PC-9 (cell line): ENCODE data around the gene SVOPL. TPM values are rescaled to one million over a fixed set of nuclear protein-coding genes. Genes with fewer than 3 reads are reported as not detected.

Experiments used
- BruUV-seq: library from RNA; stranded (reverse); fragments of 400-500 nt; replicated peaks from 2 replicates; lab custom pipeline; 2021; lab: Mats Ljungman, UMichigan
- CTCF ChIA-PET: fragments of 300-600 bp; sonication (Branson Sonifier 250); formaldehyde crosslinking; loops from one replicate; lab custom pipeline; 2022; ENCODE audit warnings: antibody characterized with exemption; lab: Charles Lee
- POLR2A ChIA-PET: fragments of 300-600 bp; sonication (Branson Sonifier 250); formaldehyde crosslinking; loops from one replicate; lab custom pipeline; 2022; ENCODE audit warnings: antibody characterized with exemption; ENCODE audit not compliant: unreplicated experiment; lab: Charles Lee
- DNase-seq, 2 experiments: peaks; one replicate each; pipeline versions ENCODE4 v3.0.0 to v3.0.0-alpha.2; 2015 to 2022; ENCODE audit warnings: mixed read lengths in 1 of 2
- H2AFZ ChIP-seq: fragments of 200-600 bp; sonication (generic); 2 replicates; pipeline ENCODE4 v1.8.1; 2017; ENCODE audit warnings: antibody characterized with exemption
- H3F3A ChIP-seq: fragments of 200-600 bp; sonication (generic); 2 replicates; pipeline ENCODE4 v1.8.1; 2017; ENCODE audit warnings: antibody characterized with exemption, mild to moderate bottlenecking, low read depth; ENCODE audit not compliant: insufficient read depth
- H3K27ac ChIP-seq: fragments of 200-600 bp; sonication (generic); 2 replicates; pipeline ENCODE4 v1.6.1; 2016; ENCODE audit warnings: mixed run types
- H3K27me3 ChIP-seq: fragments of 200-600 bp; sonication (generic); 2 replicates; pipeline ENCODE4 v1.6.1; 2016; ENCODE audit warnings: low read depth, mixed run types; ENCODE audit not compliant: insufficient read depth
- H3K36me3 ChIP-seq: fragments of 200-600 bp; sonication (generic); 2 replicates; pipeline ENCODE4 v1.6.1; 2016; ENCODE audit warnings: low read depth, mixed run types
- H3K4me1 ChIP-seq: fragments of 200-600 bp; sonication (generic); replicated peaks from 2 replicates; pipeline ENCODE4 v1.6.1; 2016; ENCODE audit warnings: mixed run types; ENCODE audit not compliant: insufficient read depth
- H3K4me2 ChIP-seq: fragments of 200-600 bp; sonication (generic); 2 replicates; pipeline ENCODE4 v1.6.1; 2017; ENCODE audit warnings: mixed run types
- H3K4me3 ChIP-seq: fragments of 200-600 bp; sonication (generic); 2 replicates; pipeline ENCODE4 v1.6.1; 2016; ENCODE audit warnings: mixed run types
- H3K79me2 ChIP-seq: fragments of 200-600 bp; sonication (generic); 2 replicates; pipeline ENCODE4 v1.6.1; 2017; ENCODE audit warnings: low read depth, mixed run types
- H3K9me2 ChIP-seq: fragments of 200-600 bp; sonication (generic); 2 replicates; pipeline ENCODE4 v1.8.1; 2017; ENCODE audit warnings: mild to moderate bottlenecking; ENCODE audit not compliant: insufficient read depth
- H3K9me3 ChIP-seq: fragments of 200-600 bp; sonication (generic); 2 replicates; pipeline ENCODE4 v1.8.1; 2016; ENCODE audit warnings: low read depth; ENCODE audit not compliant: insufficient read depth
- H4K20me1 ChIP-seq: fragments of 200-600 bp; sonication (generic); 2 replicates; pipeline ENCODE4 v1.8.1; 2017; ENCODE audit not compliant: insufficient read depth
- EZH2 ChIP-seq: fragments of 200-600 bp; sonication (generic); IDR thresholded peaks from 2 replicates; pipeline ENCODE4 v1.8.0; 2017; ENCODE audit warnings: antibody characterized with exemption, low read depth
- intact Hi-C: fragments of 100-400 bp; cut with micrococcal nuclease; formaldehyde crosslinking; loops from one replicate; pipeline ENCODE4 v1.10.0; 2022; ENCODE audit not compliant: unreplicated experiment
- total RNA-seq: library from RNA; stranded (reverse); gene quantifications from 2 replicates; pipeline ENCODE4 v1.2.3, GENCODE V29; 2021
- TF ChIP-seq, protein P1 (sequence below): fragments of 200-600 bp; sonication (generic); conservative IDR thresholded peaks from 2 replicates; pipeline ENCODE4 v1.6.1; 2017; ENCODE audit warnings: mixed run types, antibody characterized with exemption, mild to moderate bottlenecking, moderate library complexity

Gene SVOPL
- total RNA-seq, 1 experiment from 2014 or later = 0.70 TPM

DNA sequence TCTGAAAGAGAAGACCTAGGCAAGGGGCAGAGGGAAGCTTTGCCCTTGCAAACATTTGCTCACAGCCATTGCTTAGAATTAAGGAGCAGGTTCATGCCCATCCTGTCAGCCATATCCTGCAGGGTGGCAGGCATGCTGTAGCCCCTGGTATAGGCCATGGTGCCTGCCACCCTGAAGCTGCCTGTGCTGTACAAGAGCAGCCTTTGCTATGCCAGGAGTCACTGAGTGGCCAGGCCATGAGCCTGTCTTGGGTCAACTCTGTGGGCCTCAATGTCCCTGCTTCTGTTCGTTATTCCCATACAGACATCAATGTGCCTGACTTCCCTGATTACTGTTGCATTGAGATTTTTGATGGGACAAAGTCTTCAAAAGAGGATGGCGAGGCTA, 368 bp upstream of the SVOPL start:
- TF ChIP-seq, protein P1, sequence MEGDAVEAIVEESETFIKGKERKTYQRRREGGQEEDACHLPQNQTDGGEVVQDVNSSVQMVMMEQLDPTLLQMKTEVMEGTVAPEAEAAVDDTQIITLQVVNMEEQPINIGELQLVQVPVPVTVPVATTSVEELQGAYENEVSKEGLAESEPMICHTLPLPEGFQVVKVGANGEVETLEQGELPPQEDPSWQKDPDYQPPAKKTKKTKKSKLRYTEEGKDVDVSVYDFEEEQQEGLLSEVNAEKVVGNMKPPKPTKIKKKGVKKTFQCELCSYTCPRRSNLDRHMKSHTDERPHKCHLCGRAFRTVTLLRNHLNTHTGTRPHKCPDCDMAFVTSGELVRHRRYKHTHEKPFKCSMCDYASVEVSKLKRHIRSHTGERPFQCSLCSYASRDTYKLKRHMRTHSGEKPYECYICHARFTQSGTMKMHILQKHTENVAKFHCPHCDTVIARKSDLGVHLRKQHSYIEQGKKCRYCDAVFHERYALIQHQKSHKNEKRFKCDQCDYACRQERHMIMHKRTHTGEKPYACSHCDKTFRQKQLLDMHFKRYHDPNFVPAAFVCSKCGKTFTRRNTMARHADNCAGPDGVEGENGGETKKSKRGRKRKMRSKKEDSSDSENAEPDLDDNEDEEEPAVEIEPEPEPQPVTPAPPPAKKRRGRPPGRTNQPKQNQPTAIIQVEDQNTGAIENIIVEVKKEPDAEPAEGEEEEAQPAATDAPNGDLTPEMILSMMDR = no peak
- TF ChIP-seq EZH2 = no peak
- H2AFZ ChIP-seq = no peak overlapping the region
- intact Hi-C loops = no loop called here
- no peaks in the 10 kb centered on the region for H3K79me2 ChIP-seq
- no peak overlapping the region for H3K4me2 ChIP-seq
- no peaks in the 10 kb centered on the region for H3K9me2 ChIP-seq
- DNase-seq = no peak
- H3F3A ChIP-seq = no peaks in the 10 kb centered on the region
- BruUV-seq = no TSS peak
- ChIA-PET POLR2A (no interaction called here), CTCF (no interaction called here)
- no peaks in the 10 kb centered on the region for H4K20me1 ChIP-seq
- no peaks in the 10 kb centered on the region for H3K36me3 ChIP-seq
- H3K27ac ChIP-seq = no peak overlapping the region
- no peaks in the 10 kb centered on the region for H3K27me3 ChIP-seq
- no peak overlapping the region for H3K4me3 ChIP-seq
- H3K4me1 ChIP-seq = no peaks in the 10 kb centered on the region
- H3K9me3 ChIP-seq = no peaks in the 10 kb centered on the region

DNA sequence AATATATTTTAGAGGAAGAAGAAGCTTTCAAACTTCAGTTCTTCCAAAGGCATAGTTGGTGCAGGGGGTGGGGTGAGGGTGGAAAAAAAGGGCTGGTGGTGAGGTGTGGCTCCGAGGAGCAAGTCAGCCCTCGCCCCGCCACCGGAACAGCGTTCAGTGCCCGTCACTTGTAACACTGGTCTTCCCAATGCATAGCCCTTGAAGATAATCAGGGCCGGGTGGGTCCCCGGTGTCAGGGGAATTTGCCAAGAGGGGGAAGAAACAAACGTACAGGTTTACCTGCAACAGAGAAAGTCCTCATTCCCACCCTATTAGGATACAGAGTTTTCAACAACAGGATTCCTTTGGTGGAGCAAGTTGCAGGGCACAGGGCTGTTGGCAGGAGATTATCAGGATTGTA, 1.5 kb downstream of the SVOPL start:
- Histone ChIP-seq H2AFZ (no peak overlapping the region), H3K79me2 (no peaks in the 10 kb centered on the region), H3K9me2 (no peaks in the 10 kb centered on the region), H3K4me3 (no peak overlapping the region), H3F3A (no peaks in the 10 kb centered on the region), H3K27me3 (no peaks in the 10 kb centered on the region), H3K36me3 (no peaks in the 10 kb centered on the region), H3K27ac (no peak overlapping the region), H3K9me3 (no peaks in the 10 kb centered on the region), H3K4me1 (no peaks in the 10 kb centered on the region), H4K20me1 (no peaks in the 10 kb centered on the region), H3K4me2 (no peak overlapping the region)
- ChIA-PET CTCF (interaction anchor here (0.6 kb wide), 1 partner anchor 847 kb away, joined by 4 read pairs; no protein-coding TSS in a partner anchor), POLR2A (no interaction called here)
- TF ChIP-seq, protein P1 = no peak
- TF ChIP-seq EZH2 = no peak
- intact Hi-C loops = no loop called here
- BruUV-seq = no TSS peak
- DNase-seq = no peak

DNA sequence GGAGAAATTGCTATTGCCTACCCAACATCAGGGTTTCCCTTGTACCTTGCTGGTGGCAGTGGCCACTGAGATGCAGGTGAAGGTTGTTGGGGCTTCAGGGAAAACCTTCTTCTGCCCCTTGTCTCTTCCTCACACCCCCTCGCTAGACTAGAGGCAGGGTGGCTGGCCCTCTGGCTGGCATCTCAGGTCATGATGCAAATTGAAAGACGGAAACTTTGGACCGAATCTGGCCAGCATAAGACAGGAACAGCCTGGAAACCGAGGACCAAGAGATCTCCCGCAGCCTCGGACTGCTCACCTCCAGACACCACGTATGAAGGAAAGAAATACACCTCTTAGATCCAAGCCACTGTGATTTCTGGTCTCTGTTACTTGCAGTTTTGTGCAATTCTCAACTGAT, 2.9 kb downstream of the SVOPL start:
- Histone ChIP-seq H3F3A (no peaks in the 10 kb centered on the region), H3K9me3 (no peaks in the 10 kb centered on the region), H3K9me2 (no peaks in the 10 kb centered on the region; the same call in 1 of the 2 replicates), H3K79me2 (no peaks in the 10 kb centered on the region), H3K36me3 (no peaks in the 10 kb centered on the region), H3K4me2 (no peak overlapping the region), H3K4me3 (no peak overlapping the region), H3K27me3 (no peaks in the 10 kb centered on the region), H2AFZ (no peak overlapping the region), H3K4me1 (no peaks in the 10 kb centered on the region), H3K27ac (no peak overlapping the region), H4K20me1 (no peaks in the 10 kb centered on the region)
- ChIA-PET POLR2A (no interaction called here), CTCF (no interaction called here)
- TF ChIP-seq, protein P1 = no peak
- TF ChIP-seq EZH2 = no peak
- intact Hi-C loops = no loop called here
- no peak for DNase-seq
- BruUV-seq = no TSS peak
